ENCODE results near the gene HLX.

The HLX gene

GRCh38 chr1:220926146-220926545 is 46.9 kb downstream of the HLX start:
- no peak for DNase-seq

GRCh38 chr1:220927442-220927841 is 48.2 kb downstream of the HLX start:
- DNase-seq = no peak

GRCh38 chr1:220928320-220928719 is 49.1 kb downstream of the HLX start:
- DNase-seq = no peak

- no peak for DNase-seq
Observed at GRCh38 chr1:220928725-220929300, 49.6 kb downstream of the HLX start.

GRCh38 chr1:220929304-220929703 is 50.1 kb downstream of the HLX start:
- DNase-seq = no peak

Measured in activated CD4-positive, CD25-positive, alpha-beta regulatory T cell (primary cell).